K562 (cell line): ENCODE measurements around the gene TICRR. TPM values are rescaled to one million over a fixed set of nuclear protein-coding genes. Genes with fewer than 3 reads are reported as not detected.

Source experiments
- GTF2B ChIP-seq: IDR thresholded peaks from 2 replicates; pipeline ENCODE4 v1.6.1; 2011; ENCODE audit not compliant: insufficient read length; ENCODE audit errors: extremely low read depth
- HLTF ChIP-seq: fragments of 450-650 bp; IDR thresholded peaks from 2 replicates; pipeline ENCODE4 v1.6.1; 2016
- HMBOX1 ChIP-seq: sonication (generic); IDR thresholded peaks from 2 replicates; pipeline ENCODE4 v1.6.1; 2016
- JUNB ChIP-seq: fragments of 450-650 bp; formaldehyde crosslinking; conservative IDR thresholded peaks from 2 replicates; pipeline ENCODE4 v1.4.0; 2020; ENCODE audit warnings: mild to moderate bottlenecking
- SUPT5H ChIP-seq: fragments of 450-650 bp; IDR thresholded peaks from 2 replicates; pipeline ENCODE4 v1.6.1; 2016
- TAF15 ChIP-seq: fragments of 200-400 bp; formaldehyde crosslinking; IDR thresholded peaks from 2 replicates; pipeline ENCODE4 v1.6.1; 2017; ENCODE audit warnings: mild to moderate bottlenecking, low read depth, low read length, moderate library complexity
- TOE1 ChIP-seq, 2 experiments: fragments of 450-650 bp in 1 of 2; sonication (generic) in 1 of 2; formaldehyde crosslinking in 1 of 2; IDR thresholded peaks; 2 replicates each; pipeline versions ENCODE4 v1.7.1 to v1.8.0; 2016 to 2022; ENCODE audit warnings: borderline replicate concordance in 2 of 2, mild to moderate bottlenecking in 2 of 2, antibody characterized with exemption in 1 of 2, inconsistent platforms in 1 of 2, low read depth in 1 of 2, missing genetic modification reagents in 1 of 2, moderate library complexity in 1 of 2
- XRCC3 ChIP-seq: fragments of 450-650 bp; IDR thresholded peaks from 2 replicates; pipeline ENCODE4 v1.6.1; 2017; ENCODE audit warnings: mild to moderate bottlenecking, moderate library complexity
- ZC3H4 ChIP-seq: sonication (generic); formaldehyde crosslinking; IDR thresholded peaks from 2 replicates; pipeline ENCODE4 v1.9.0; 2021; ENCODE audit warnings: missing genetic modification reagents, borderline replicate concordance
- ZNF212 ChIP-seq: fragments of 450-650 bp; formaldehyde crosslinking; IDR thresholded peaks from 2 replicates; pipeline ENCODE4 v1.4.0; 2020; ENCODE audit warnings: mild to moderate bottlenecking
- ZNF347 ChIP-seq: fragments of 450-650 bp; formaldehyde crosslinking; IDR thresholded peaks from 2 replicates; pipeline ENCODE4 v1.4.0; 2020; ENCODE audit warnings: low read depth, mild to moderate bottlenecking, moderate library complexity
- ZNF408 ChIP-seq: fragments of 250-450 bp; sonication (Bioruptor Pico); IDR thresholded peaks from 2 replicates; pipeline ENCODE4 v1.4.0; 2020; ENCODE audit warnings: low read depth, mild to moderate bottlenecking, moderate library complexity
- ZNF511 ChIP-seq: sonication (generic); formaldehyde crosslinking; IDR thresholded peaks from 2 replicates; pipeline ENCODE4 v1.8.0; 2022; ENCODE audit warnings: mild to moderate bottlenecking, missing genetic modification reagents
- polyA plus RNA-seq, 8 experiments: library from polyadenylated mRNA; depleted of rRNA in 4 of 8; stranded (reverse) in 5 of 8; unstranded in 3 of 8; fragments of >200 nt; fragmentation: Nextera tagmentation in 2 of 8; fragmentation: Illumina TruSeq in 1 of 8; extraction: Ambion mirVana in 2 of 8; extraction: Trizol in 1 of 8; gene quantifications; 2 replicates each; pipeline versions ENCODE4 v1.2.1 to v1.2.3, GENCODE V29; 2011 to 2014; ENCODE audit warnings: inconsistent platforms in 1 of 8, missing spikeins in 1 of 8
- total RNA-seq, 7 experiments: library from RNA; depleted of rRNA in 6 of 7; stranded (reverse); fragments of >200 nt in 6 of 7; fragmentation: Illumina TruSeq in 2 of 7; extraction: Trizol in 2 of 7; gene quantifications; 2 replicates each; pipeline versions ENCODE4 v1.2.1 to v1.2.3, GENCODE V29; 2011 to 2021; ENCODE audit warnings: low replicate concordance in 1 of 7
- TF ChIP-seq, protein P1 (sequence below): sonication (generic); formaldehyde crosslinking; IDR thresholded peaks from 2 replicates; pipeline ENCODE4 v1.8.1; 2023; ENCODE audit warnings: missing genetic modification reagents, mild to moderate bottlenecking, borderline replicate concordance
- TF ChIP-seq, protein P2 (sequence below): fragments of 200-800 bp; sonication (Bioruptor generic); IDR thresholded peaks from 2 replicates; pipeline ENCODE4 v1.6.1; 2017; ENCODE audit warnings: missing genetic modification characterization, missing compliant biosample characterization
- TF ChIP-seq, protein P3 (sequence below): fragments of 250-450 bp; sonication (Bioruptor Pico); IDR thresholded peaks from 2 replicates; pipeline ENCODE4 v1.8.0; 2021; ENCODE audit warnings: moderate library complexity, mild to moderate bottlenecking, inconsistent platforms

TICRR gene
- total and polyA plus RNA-seq, 9 of the 15 experiments (the other 6 are each of a cell fraction or from before 2014, with no cell fraction given): 0.84 to 22.9 (median 13.7) TPM

DNA sequence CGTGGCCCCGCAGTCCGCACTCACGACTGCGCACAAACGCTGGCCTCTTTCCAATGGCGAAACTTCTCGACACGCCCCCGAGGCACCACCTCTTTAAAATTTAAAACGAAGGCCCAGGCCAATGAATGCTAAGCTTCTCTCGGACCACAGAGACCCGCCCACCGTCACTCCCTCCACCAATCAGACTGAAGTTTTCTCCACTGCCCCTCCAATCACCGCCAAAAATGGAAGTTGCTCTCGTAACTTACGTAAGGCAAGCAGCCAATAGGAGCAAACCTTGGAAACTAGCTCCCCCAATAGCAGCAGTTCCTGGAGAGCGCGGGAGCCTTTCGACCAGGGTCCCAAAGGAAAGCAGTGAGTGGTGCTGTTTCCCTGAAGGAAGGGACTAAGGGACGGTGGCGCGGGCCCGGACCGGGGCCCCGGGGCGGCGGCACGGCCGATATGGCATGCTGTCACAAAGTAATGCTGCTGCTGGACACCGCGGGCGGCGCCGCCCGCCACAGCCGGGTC is at the start of gene TICRR (continued):
- no peak for TF ChIP-seq TOE1 (IDR thresholded peaks at IDR 0.05; ENCODE audit: borderline replicate concordance)
- no peak for TF ChIP-seq TOE1 (CRISPR knock-in tag; IDR thresholded peaks at IDR 0.05; ENCODE audit: borderline replicate concordance, low read depth)
- no peak for TF ChIP-seq ZC3H4
- TF ChIP-seq HMBOX1: no peak
- TF ChIP-seq ZNF347 (CRISPR knock-in tag): no peak
- TF ChIP-seq TAF15: no peak
- no peak for TF ChIP-seq ZNF511 (CRISPR knock-in tag)
- TF ChIP-seq JUNB (CRISPR knock-in tag): no peak
- TF ChIP-seq GTF2B: no peak
- TF ChIP-seq, protein P1, sequence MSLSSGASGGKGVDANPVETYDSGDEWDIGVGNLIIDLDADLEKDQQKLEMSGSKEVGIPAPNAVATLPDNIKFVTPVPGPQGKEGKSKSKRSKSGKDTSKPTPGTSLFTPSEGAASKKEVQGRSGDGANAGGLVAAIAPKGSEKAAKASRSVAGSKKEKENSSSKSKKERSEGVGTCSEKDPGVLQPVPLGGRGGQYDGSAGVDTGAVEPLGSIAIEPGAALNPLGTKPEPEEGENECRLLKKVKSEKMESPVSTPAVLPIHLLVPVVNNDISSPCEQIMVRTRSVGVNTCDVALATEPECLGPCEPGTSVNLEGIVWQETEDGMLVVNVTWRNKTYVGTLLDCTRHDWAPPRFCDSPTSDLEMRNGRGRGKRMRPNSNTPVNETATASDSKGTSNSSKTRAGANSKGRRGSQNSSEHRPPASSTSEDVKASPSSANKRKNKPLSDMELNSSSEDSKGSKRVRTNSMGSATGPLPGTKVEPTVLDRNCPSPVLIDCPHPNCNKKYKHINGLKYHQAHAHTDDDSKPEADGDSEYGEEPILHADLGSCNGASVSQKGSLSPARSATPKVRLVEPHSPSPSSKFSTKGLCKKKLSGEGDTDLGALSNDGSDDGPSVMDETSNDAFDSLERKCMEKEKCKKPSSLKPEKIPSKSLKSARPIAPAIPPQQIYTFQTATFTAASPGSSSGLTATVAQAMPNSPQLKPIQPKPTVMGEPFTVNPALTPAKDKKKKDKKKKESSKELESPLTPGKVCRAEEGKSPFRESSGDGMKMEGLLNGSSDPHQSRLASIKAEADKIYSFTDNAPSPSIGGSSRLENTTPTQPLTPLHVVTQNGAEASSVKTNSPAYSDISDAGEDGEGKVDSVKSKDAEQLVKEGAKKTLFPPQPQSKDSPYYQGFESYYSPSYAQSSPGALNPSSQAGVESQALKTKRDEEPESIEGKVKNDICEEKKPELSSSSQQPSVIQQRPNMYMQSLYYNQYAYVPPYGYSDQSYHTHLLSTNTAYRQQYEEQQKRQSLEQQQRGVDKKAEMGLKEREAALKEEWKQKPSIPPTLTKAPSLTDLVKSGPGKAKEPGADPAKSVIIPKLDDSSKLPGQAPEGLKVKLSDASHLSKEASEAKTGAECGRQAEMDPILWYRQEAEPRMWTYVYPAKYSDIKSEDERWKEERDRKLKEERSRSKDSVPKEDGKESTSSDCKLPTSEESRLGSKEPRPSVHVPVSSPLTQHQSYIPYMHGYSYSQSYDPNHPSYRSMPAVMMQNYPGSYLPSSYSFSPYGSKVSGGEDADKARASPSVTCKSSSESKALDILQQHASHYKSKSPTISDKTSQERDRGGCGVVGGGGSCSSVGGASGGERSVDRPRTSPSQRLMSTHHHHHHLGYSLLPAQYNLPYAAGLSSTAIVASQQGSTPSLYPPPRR (CRISPR knock-in tag): no peak
- no peak for TF ChIP-seq XRCC3
- TF ChIP-seq, protein P2, sequence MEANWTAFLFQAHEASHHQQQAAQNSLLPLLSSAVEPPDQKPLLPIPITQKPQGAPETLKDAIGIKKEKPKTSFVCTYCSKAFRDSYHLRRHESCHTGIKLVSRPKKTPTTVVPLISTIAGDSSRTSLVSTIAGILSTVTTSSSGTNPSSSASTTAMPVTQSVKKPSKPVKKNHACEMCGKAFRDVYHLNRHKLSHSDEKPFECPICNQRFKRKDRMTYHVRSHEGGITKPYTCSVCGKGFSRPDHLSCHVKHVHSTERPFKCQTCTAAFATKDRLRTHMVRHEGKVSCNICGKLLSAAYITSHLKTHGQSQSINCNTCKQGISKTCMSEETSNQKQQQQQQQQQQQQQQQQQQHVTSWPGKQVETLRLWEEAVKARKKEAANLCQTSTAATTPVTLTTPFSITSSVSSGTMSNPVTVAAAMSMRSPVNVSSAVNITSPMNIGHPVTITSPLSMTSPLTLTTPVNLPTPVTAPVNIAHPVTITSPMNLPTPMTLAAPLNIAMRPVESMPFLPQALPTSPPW (CRISPR knock-in tag): no peak
- TF ChIP-seq ZNF212 (CRISPR knock-in tag): no peak
- TF ChIP-seq, protein P3, sequence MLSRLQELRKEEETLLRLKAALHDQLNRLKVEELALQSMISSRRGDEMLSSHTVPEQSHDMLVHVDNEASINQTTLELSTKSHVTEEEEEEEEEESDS: no peak
- TF ChIP-seq ZNF408 (CRISPR knock-in tag): no peak
- TF ChIP-seq HLTF: no peak
- TF ChIP-seq SUPT5H: peak; percentile 80; the same call in 1 of the 2 replicates
